ENCODE data around the gene PCSK6.
A peak's percentile ranks its signal among the peaks of the same experiment; 100 is the strongest.
"Not testable (repeated sequence)": the region's sequence is repeated elsewhere in the genome, so short reads cannot be mapped to it uniquely, and the experiment has no call there.

PCSK6 gene

DNA sequence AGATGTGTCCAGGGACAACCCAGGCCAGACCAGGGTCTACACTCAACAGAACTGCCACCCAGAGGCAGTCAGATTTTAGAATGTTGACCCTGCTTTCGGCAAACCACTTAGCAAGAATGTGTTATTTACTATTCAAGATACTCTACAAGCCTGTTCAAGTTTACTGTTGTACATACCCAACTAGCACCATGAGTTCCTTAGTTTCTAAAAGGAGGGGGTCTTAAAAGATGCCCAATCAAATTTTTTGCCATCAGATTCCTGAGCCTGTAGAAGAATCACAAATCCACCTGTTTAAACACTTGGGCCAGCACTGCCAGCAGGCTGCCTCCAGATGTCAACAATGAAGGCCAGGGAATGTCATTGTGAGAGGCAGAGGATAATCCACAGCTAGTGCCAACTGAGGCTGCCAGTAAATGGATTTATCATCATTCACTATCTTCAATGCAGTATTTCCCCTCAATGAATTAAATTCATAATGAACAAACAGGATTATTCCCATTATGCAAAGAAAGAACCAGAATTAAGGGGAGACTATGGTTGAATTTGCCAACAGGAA is 150.9 kb downstream of the PCSK6 start:
- no peaks in the 10 kb centered on the region for H4K20me1 ChIP-seq (ENCODE audit: insufficient read depth, low read length)
- DNase-seq, result no peak
- H3K27me3 ChIP-seq (ENCODE audit: insufficient read depth, low read length, poor library complexity), result no peaks in the 10 kb centered on the region
- peak overlapping the region; percentile 18; the same call in 1 of the 2 replicates for H3K4me2 ChIP-seq (ENCODE audit: insufficient read depth, low read length)
- no peak overlapping the region for H2AFZ ChIP-seq (ENCODE audit: low read depth, low read length)
- no peaks in the 10 kb centered on the region for H3K79me2 ChIP-seq (ENCODE audit: insufficient read depth, low read length)
- H3K36me3 ChIP-seq (ENCODE audit: insufficient read depth, low read length), result no peaks in the 10 kb centered on the region; the same call in 1 of the 2 replicates
- no peak overlapping the region for H3K4me3 ChIP-seq (ENCODE audit: low read depth in 1 of 2, low read length in 2 of 2)
- peaks cover 20% of the 10 kb centered on the region for H3K9me3 ChIP-seq (ENCODE audit: insufficient read depth, low read length, severe bottlenecking)
- no peak for TF ChIP-seq EZH2 (IDR thresholded peaks at IDR 0.05; ENCODE audit: borderline replicate concordance, low read depth, low read length, severe bottlenecking)
- TF ChIP-seq CTCF (IDR thresholded peaks at IDR 0.05; ENCODE audit: borderline replicate concordance, extremely low read depth, low read length, poor library complexity, severe bottlenecking), result no peak
- ATAC-seq (ENCODE audit: insufficient read depth, low read depth), result no peak
- H3K27ac ChIP-seq (ENCODE audit: low read length), result peak overlapping the region; percentile 85
- H3K4me1 ChIP-seq (ENCODE audit: insufficient read depth, low read length), result peaks cover 43% of the 10 kb centered on the region
- peak overlapping the region; percentile 47 for H3K9ac ChIP-seq (ENCODE audit: low read depth, low read length)

DNA sequence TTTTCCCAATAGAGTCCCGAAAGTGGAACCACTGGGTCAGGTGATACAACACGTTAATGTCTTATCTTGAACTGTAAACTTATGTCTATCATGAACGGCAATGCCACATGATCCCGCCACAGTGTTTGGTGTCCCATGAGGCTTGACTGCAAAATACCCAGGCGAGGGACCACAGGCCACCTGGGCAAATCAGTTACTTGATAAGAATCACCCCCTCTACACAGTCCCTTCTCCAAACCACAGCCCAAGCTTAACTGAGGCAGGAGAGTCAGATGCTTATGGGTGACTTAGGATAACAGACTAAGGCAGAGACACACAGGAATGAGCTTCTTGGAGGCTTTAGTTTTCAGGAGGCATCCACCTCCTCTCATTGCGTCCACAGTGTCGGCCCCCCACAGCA is 151.5 kb downstream of the PCSK6 start:
- H3K79me2 ChIP-seq (ENCODE audit: insufficient read depth, low read length), result no peaks in the 10 kb centered on the region
- H2AFZ ChIP-seq (ENCODE audit: low read depth, low read length), result no peak overlapping the region
- peak overlapping the region; percentile 85 for H3K27ac ChIP-seq (ENCODE audit: low read length)
- peaks cover 24% of the 10 kb centered on the region for H3K9me3 ChIP-seq (ENCODE audit: insufficient read depth, low read length, severe bottlenecking)
- peak overlapping the region; percentile 47 for H3K9ac ChIP-seq (ENCODE audit: low read depth, low read length)
- H3K4me1 ChIP-seq (ENCODE audit: insufficient read depth, low read length), result peaks cover 43% of the 10 kb centered on the region
- TF ChIP-seq CTCF (IDR thresholded peaks at IDR 0.05; ENCODE audit: borderline replicate concordance, extremely low read depth, low read length, poor library complexity, severe bottlenecking) (no peak), EZH2 (IDR thresholded peaks at IDR 0.05; ENCODE audit: borderline replicate concordance, low read depth, low read length, severe bottlenecking) (no peak)
- no peaks in the 10 kb centered on the region; the same call in 1 of the 2 replicates for H3K36me3 ChIP-seq (ENCODE audit: insufficient read depth, low read length)
- peak; percentile 81 for DNase-seq
- peak overlapping the region; percentile 18; the same call in 1 of the 2 replicates for H3K4me2 ChIP-seq (ENCODE audit: insufficient read depth, low read length)
- H3K27me3 ChIP-seq (ENCODE audit: insufficient read depth, low read length, poor library complexity), result no peaks in the 10 kb centered on the region
- ATAC-seq (ENCODE audit: insufficient read depth, low read depth), result peak; percentile 91
- H3K4me3 ChIP-seq (ENCODE audit: low read depth in 1 of 2, low read length in 2 of 2), result no peak overlapping the region
- H4K20me1 ChIP-seq (ENCODE audit: insufficient read depth, low read length), result no peaks in the 10 kb centered on the region

GRCh38 chr15:101333907-101334789 is 155.4 kb downstream of the PCSK6 start:
- Histone ChIP-seq H3K4me3 (ENCODE audit: low read depth in 1 of 2, low read length in 2 of 2) (peak overlapping the region in 1 of 2 experiments; percentile 34; a peak in 2 of 4 replicates), H3K9ac (ENCODE audit: low read depth, low read length) (peak overlapping the region; percentile 24; the same call in 1 of the 2 replicates), H2AFZ (ENCODE audit: low read depth, low read length) (peak overlapping the region; percentile 50), H3K4me1 (ENCODE audit: insufficient read depth, low read length) (peaks cover 34% of the 10 kb centered on the region), H3K27ac (ENCODE audit: low read length) (peak overlapping the region; percentile 85), H3K9me3 (ENCODE audit: insufficient read depth, low read length, severe bottlenecking) (peaks cover 24% of the 10 kb centered on the region)
- not testable (repeated sequence) for H3K79me2 ChIP-seq (ENCODE audit: insufficient read depth, low read length); H4K20me1 ChIP-seq (ENCODE audit: insufficient read depth, low read length); H3K36me3 ChIP-seq (ENCODE audit: insufficient read depth, low read length); H3K4me2 ChIP-seq (ENCODE audit: insufficient read depth, low read length); H3K27me3 ChIP-seq (ENCODE audit: insufficient read depth, low read length, poor library complexity)
- DNase-seq (peak; percentile 66), ATAC-seq (ENCODE audit: insufficient read depth, low read depth) (peak; percentile 67)

GRCh38 chr15:101332061-101332467 is 157.4 kb downstream of the PCSK6 start:
- Histone ChIP-seq H2AFZ (ENCODE audit: low read depth, low read length) (no peak overlapping the region), H3K4me2 (ENCODE audit: insufficient read depth, low read length) (no peak overlapping the region), H3K4me1 (ENCODE audit: insufficient read depth, low read length) (peaks cover 13% of the 10 kb centered on the region), H3K36me3 (ENCODE audit: insufficient read depth, low read length) (no peaks in the 10 kb centered on the region; the same call in 1 of the 2 replicates), H3K9me3 (ENCODE audit: insufficient read depth, low read length, severe bottlenecking) (peaks cover 24% of the 10 kb centered on the region), H3K4me3 (ENCODE audit: low read depth in 1 of 2, low read length in 2 of 2) (no peak overlapping the region), H4K20me1 (ENCODE audit: insufficient read depth, low read length) (no peaks in the 10 kb centered on the region), H3K9ac (ENCODE audit: low read depth, low read length) (no peak overlapping the region), H3K79me2 (ENCODE audit: insufficient read depth, low read length) (no peaks in the 10 kb centered on the region), H3K27me3 (ENCODE audit: insufficient read depth, low read length, poor library complexity) (no peaks in the 10 kb centered on the region), H3K27ac (ENCODE audit: low read length) (no peak overlapping the region)
- DNase-seq, result no peak
- ATAC-seq (ENCODE audit: insufficient read depth, low read depth), result no peak
- TF ChIP-seq EZH2 (IDR thresholded peaks at IDR 0.05; ENCODE audit: borderline replicate concordance, low read depth, low read length, severe bottlenecking) (no peak), CTCF (IDR thresholded peaks at IDR 0.05; ENCODE audit: borderline replicate concordance, extremely low read depth, low read length, poor library complexity, severe bottlenecking) (no peak)
